GM12878 (cell line): ENCODE results near the gene COL2A1. TPM values are rescaled to one million over a fixed set of nuclear protein-coding genes. Genes with fewer than 3 reads are reported as not detected.

Experiments used
- ATAC-seq: fragments of 200-7000 bp; cut with Tn5 transposase; 3 replicates; pipeline ENCODE4 v1.9.1; 2020; ENCODE audit warnings: mild to moderate bottlenecking, moderate library complexity
- BruUV-seq: library from RNA; stranded (reverse); fragments of 400-500 nt; replicated peaks from 2 replicates; lab custom pipeline; 2021; lab: Mats Ljungman, UMichigan
- CTCF ChIA-PET: fragments of 300-600 bp; sonication (Branson Sonifier 250); formaldehyde crosslinking; extraction: SDS; loops from one replicate; lab custom pipeline; 2021; ENCODE audit warnings: inconsistent platforms; lab: Yijun Ruan, JAX
- POLR2A ChIA-PET: fragments of 350-600 bp; formaldehyde crosslinking; extraction: SDS; loops from one replicate; lab custom pipeline; 2021; ENCODE audit warnings: inconsistent platforms; lab: Charles Lee
- RAD21 ChIA-PET: fragments of 300-600 bp; sonication (Branson Sonifier 250); formaldehyde crosslinking; loops from one replicate; lab custom pipeline; 2023; ENCODE audit warnings: antibody characterized with exemption; ENCODE audit not compliant: unreplicated experiment; lab: Charles Lee
- SMC1A ChIA-PET: fragments of 300-600 bp; sonication (Branson Sonifier 250); formaldehyde crosslinking; loops from one replicate; lab custom pipeline; 2023; ENCODE audit not compliant: unreplicated experiment, uncharacterized antibody; lab: Charles Lee
- DNase-seq: peaks from one replicate; pipeline ENCODE4 v3.0.0-alpha.2; 2011; ENCODE audit warnings: low read depth, low spot score
- FAIRE-seq: peaks from 3 replicates; lab custom pipeline; 2011; peaks lifted over from hg19 to GRCh38; lab: Jason Lieb, UNC
- H2AFZ ChIP-seq: 2 replicates; pipeline ENCODE4 v1.6.0; 2011; ENCODE audit warnings: low read depth, low read length, control low read depth; ENCODE audit not compliant: control insufficient read depth
- H3K27ac ChIP-seq: 2 replicates; pipeline ENCODE4 v1.5.1; 2011; ENCODE audit warnings: control low read depth; ENCODE audit not compliant: control insufficient read depth, insufficient read depth
- H3K27me3 ChIP-seq, 2 experiments: replicated peaks in 1 of 2; 2 replicates each; pipeline versions ENCODE4 v1.6.0 to v1.6.1; 2011; ENCODE audit warnings: low read length in 1 of 2; ENCODE audit not compliant: control insufficient read depth in 2 of 2, insufficient read depth in 2 of 2
- H3K36me3 ChIP-seq, 2 experiments: 2 replicates each; pipeline ENCODE4 v1.5.1; 2011; ENCODE audit warnings: low read length in 1 of 2; ENCODE audit not compliant: control insufficient read depth in 2 of 2, insufficient read depth in 2 of 2
- H3K4me1 ChIP-seq: 2 replicates; pipeline ENCODE4 v1.6.1; 2011; ENCODE audit warnings: mild to moderate bottlenecking, low read length, moderate library complexity, mixed read lengths; ENCODE audit not compliant: control insufficient read depth, insufficient read depth
- H3K4me2 ChIP-seq: 2 replicates; pipeline ENCODE4 v1.6.0; 2011; ENCODE audit warnings: control low read depth; ENCODE audit not compliant: control insufficient read depth, insufficient read depth
- H3K4me3 ChIP-seq: fragments of 200-600 bp; sonication (generic); 2 replicates; pipeline ENCODE4 v1.5.1; 2016
- H3K79me2 ChIP-seq: 2 replicates; pipeline ENCODE4 v1.6.0; 2011; ENCODE audit warnings: low read length; ENCODE audit not compliant: control insufficient read depth, insufficient read depth
- H3K9ac ChIP-seq: 2 replicates; pipeline ENCODE4 v1.8.0; 2011; ENCODE audit warnings: low read length, control low read depth, mixed read lengths; ENCODE audit not compliant: control insufficient read depth, insufficient read depth
- H3K9me3 ChIP-seq: replicated peaks from 3 replicates; pipeline ENCODE4 v1.5.1; 2011; ENCODE audit warnings: mild to moderate bottlenecking, low read length; ENCODE audit not compliant: control insufficient read depth, insufficient read depth
- H4K20me1 ChIP-seq: 2 replicates; pipeline ENCODE4 v1.6.0; 2011; ENCODE audit not compliant: control insufficient read depth, insufficient read depth
- BACH1 ChIP-seq: fragments of 450-650 bp; IDR thresholded peaks from 2 replicates; pipeline ENCODE4 v1.6.1; 2017; ENCODE audit warnings: mild to moderate bottlenecking, borderline replicate concordance
- CEBPZ ChIP-seq: fragments of 150-350 bp; IDR thresholded peaks from 2 replicates; pipeline ENCODE4 v1.6.1; 2016; ENCODE audit warnings: low read depth, low read length
- GATAD2B ChIP-seq: fragments of 450-650 bp; conservative IDR thresholded peaks from 2 replicates; pipeline ENCODE4 v1.6.1; 2017; ENCODE audit warnings: low read depth, mild to moderate bottlenecking, moderate library complexity
- IKZF2 ChIP-seq, 2 experiments: fragments of 450-650 bp; IDR thresholded peaks; 2 replicates each; pipeline ENCODE4 v1.6.1; 2017; ENCODE audit warnings: mild to moderate bottlenecking in 2 of 2, moderate library complexity in 2 of 2
- KDM1A ChIP-seq: fragments of 200-600 bp; sonication (generic); IDR thresholded peaks from 2 replicates; pipeline ENCODE4 v1.6.1; 2016; ENCODE audit warnings: borderline replicate concordance
- MTA2 ChIP-seq: fragments of 450-650 bp; IDR thresholded peaks from 2 replicates; pipeline ENCODE4 v1.6.1; 2016; ENCODE audit warnings: low read depth, mild to moderate bottlenecking, moderate library complexity
- NFYA ChIP-seq: IDR thresholded peaks from 2 replicates; pipeline ENCODE4 v1.6.1; 2011; ENCODE audit warnings: low read depth, mild to moderate bottlenecking, low read length, improper control_type of control experiment, borderline replicate concordance
- POLR2A ChIP-seq: IDR thresholded peaks from 2 replicates; pipeline ENCODE4 v1.6.1; 2011; ENCODE audit warnings: low read depth, mild to moderate bottlenecking, low read length
- SPI1 ChIP-seq: IDR thresholded peaks from 2 replicates; pipeline ENCODE4 v1.6.1; 2011; ENCODE audit warnings: low read depth, mild to moderate bottlenecking, low read length, moderate library complexity, borderline replicate concordance; ENCODE audit not compliant: insufficient read depth
- SUZ12 ChIP-seq: fragments of 200-600 bp; sonication (generic); IDR thresholded peaks from one replicate; pipeline ENCODE4 v1.6.1; 2018; ENCODE audit warnings: antibody characterized with exemption, mild to moderate bottlenecking; ENCODE audit not compliant: unreplicated experiment
- ZBTB11 ChIP-seq: fragments of 450-650 bp; formaldehyde crosslinking; IDR thresholded peaks from 2 replicates; pipeline ENCODE4 v1.5.0; 2022; ENCODE audit warnings: mild to moderate bottlenecking, missing genetic modification characterization
- WGBS: methylation state at CpG from one replicate; pipeline ENCODE4 v1.1.6; 2016; ENCODE audit warnings: low lambda C conversion rate; ENCODE audit not compliant: insufficient replicate concordance, insufficient coverage; ENCODE audit errors: missing lambda C conversion rate; 5-methylcytosine and 5-hydroxymethylcytosine counted together
- in situ Hi-C: fragments of 300-500 bp; cut with MboI; formaldehyde crosslinking; loops from 9 replicates; pipeline ENCODE4 v1.14.3; 2018; ENCODE audit warnings: mixed read lengths
- intact Hi-C: fragments of 100-400 bp; cut with micrococcal nuclease; formaldehyde crosslinking; loops from one replicate; pipeline ENCODE4 v1.14.2; 2022; ENCODE audit not compliant: unreplicated experiment
- polyA plus RNA-seq, 11 experiments: library from polyadenylated mRNA; depleted of rRNA in 4 of 11; unstranded in 6 of 11; stranded (reverse) in 5 of 11; fragments of >200 nt; fragmentation: Nextera tagmentation in 4 of 11; fragmentation: Illumina TruSeq in 1 of 11; extraction: Ambion mirVana in 4 of 11; extraction: Trizol in 1 of 11; gene quantifications; 1 replicate in 1 of 11; 2 replicates in 10 of 11; pipeline versions ENCODE4 v1.2.1 to v1.2.3, GENCODE V29; 2011 to 2016; ENCODE audit warnings: inconsistent platforms in 2 of 11, missing spikeins in 2 of 11, low read depth in 1 of 11
- total RNA-seq, 4 experiments: library from RNA; depleted of rRNA in 3 of 4; stranded (reverse); fragments of >200 nt in 3 of 4; fragmentation: Illumina TruSeq in 1 of 4; extraction: Trizol in 1 of 4; gene quantifications; 2 replicates each; pipeline versions ENCODE4 v1.2.1 to v1.2.3, GENCODE V29; 2013 to 2021
- TF ChIP-seq, protein P1 (sequence below): fragments of 450-650 bp; IDR thresholded peaks from 2 replicates; pipeline ENCODE4 v1.6.1; 2017; ENCODE audit warnings: borderline replicate concordance
- TF ChIP-seq, protein P2 (sequence below): IDR thresholded peaks from 2 replicates; pipeline ENCODE4 v1.6.1; 2011; ENCODE audit warnings: mild to moderate bottlenecking, low read depth, low read length, moderate library complexity; ENCODE audit not compliant: insufficient replicate concordance

The COL2A1 gene
- total and polyA plus RNA-seq, 10 of the 15 experiments (the other 5 are each of a cell fraction or from before 2014, with no cell fraction given), result 0.06 to 0.67 (median 0.19) TPM; not detected in 1

DNA sequence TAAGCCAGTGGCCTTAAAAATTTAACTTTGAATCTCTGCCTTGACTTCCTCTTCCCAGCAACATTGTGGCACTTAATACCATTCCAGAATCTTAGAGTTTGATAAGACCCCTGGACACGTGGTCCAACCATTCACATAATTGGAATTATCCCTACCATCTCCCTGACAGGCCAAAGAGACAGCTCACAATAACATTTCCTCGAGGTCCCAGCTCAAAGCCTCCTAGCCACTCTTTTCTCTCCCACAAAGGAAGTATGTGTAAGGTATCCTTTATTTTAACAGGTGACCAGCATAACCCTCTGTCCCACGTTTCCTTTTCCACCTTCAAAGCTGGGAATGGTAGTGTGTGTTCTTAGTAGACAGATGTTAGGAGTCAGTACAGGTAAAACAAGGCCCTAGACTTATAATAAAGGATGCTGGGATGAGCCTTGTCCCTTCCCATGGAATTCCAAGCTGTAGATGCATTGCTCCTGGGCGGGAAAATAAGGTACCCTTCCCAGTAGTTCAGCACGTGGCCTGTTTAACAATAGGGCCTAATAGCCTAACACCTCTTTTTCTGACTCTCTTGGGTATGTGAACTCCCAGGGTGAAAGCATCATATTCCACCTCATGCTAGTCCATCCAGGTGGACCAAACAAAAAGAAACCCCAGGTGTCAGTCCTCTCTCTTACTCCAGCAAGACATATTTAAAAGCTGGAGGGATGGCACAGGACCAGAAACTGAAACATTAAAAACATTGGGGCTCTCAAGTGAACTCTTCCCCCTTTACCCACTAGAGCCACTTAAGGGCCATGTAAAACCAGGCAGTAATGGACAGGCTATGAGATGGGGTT, 37.5 kb upstream of the COL2A1 start:
- in situ Hi-C loops (no loop called here), intact Hi-C loops (no loop called here)
- H3K27me3 ChIP-seq, result no peaks in the 10 kb centered on the region
- ChIA-PET POLR2A (no interaction called here), SMC1A (no interaction called here), RAD21 (no interaction called here), CTCF (no interaction called here)
- FAIRE-seq (no peak), DNase-seq (no peak), ATAC-seq (no peak)
- no peak overlapping the region for H2AFZ ChIP-seq
- no peak overlapping the region for H3K27ac ChIP-seq
- 86% methylated on average over 5 of the region's 5 CpGs for WGBS
- no peak overlapping the region for H3K9ac ChIP-seq
- no peak overlapping the region for H3K4me3 ChIP-seq
- H4K20me1 ChIP-seq, result no peaks in the 10 kb centered on the region
- BruUV-seq, result no TSS peak
- peaks cover 0 to 15% of the 10 kb centered on the region in 2 experiments; a peak in 3 of 4 replicates for H3K36me3 ChIP-seq
- no peaks in the 10 kb centered on the region for H3K9me3 ChIP-seq
- no peaks in the 10 kb centered on the region for H3K79me2 ChIP-seq
- no peaks in the 10 kb centered on the region; the same call in 1 of the 2 replicates for H3K4me1 ChIP-seq
- H3K4me2 ChIP-seq, result no peak overlapping the region
- TF ChIP-seq MTA2 (no peak), POLR2A (no peak), KDM1A (no peak), NFYA (no peak), BACH1 (no peak), ZBTB11 (CRISPR knock-in tag) (no peak), CEBPZ (no peak), GATAD2B (no peak), SPI1 (no peak), IKZF2 (IDR thresholded peaks at IDR 0.05) (no peak), SUZ12 (no peak)
- TF ChIP-seq, protein P1, sequence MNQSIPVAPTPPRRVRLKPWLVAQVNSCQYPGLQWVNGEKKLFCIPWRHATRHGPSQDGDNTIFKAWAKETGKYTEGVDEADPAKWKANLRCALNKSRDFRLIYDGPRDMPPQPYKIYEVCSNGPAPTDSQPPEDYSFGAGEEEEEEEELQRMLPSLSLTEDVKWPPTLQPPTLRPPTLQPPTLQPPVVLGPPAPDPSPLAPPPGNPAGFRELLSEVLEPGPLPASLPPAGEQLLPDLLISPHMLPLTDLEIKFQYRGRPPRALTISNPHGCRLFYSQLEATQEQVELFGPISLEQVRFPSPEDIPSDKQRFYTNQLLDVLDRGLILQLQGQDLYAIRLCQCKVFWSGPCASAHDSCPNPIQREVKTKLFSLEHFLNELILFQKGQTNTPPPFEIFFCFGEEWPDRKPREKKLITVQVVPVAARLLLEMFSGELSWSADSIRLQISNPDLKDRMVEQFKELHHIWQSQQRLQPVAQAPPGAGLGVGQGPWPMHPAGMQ, result no peak
- TF ChIP-seq, protein P2, sequence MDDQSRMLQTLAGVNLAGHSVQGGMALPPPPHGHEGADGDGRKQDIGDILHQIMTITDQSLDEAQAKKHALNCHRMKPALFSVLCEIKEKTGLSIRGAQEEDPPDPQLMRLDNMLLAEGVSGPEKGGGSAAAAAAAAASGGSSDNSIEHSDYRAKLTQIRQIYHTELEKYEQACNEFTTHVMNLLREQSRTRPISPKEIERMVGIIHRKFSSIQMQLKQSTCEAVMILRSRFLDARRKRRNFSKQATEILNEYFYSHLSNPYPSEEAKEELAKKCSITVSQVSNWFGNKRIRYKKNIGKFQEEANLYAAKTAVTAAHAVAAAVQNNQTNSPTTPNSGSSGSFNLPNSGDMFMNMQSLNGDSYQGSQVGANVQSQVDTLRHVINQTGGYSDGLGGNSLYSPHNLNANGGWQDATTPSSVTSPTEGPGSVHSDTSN, result no peak
